Esophagus squamous epithelium (tissue), 5 donors: ENCODE results near the gene CINP. TPM values are rescaled to one million over a fixed set of nuclear protein-coding genes. Genes with fewer than 3 reads are reported as not detected.
"Not testable (repeated sequence)": the region's sequence is repeated elsewhere in the genome, so short reads cannot be mapped to it uniquely, and the experiment has no call there.

Experiments used
- DNase-seq: peaks from one replicate; lab custom pipeline; 2025; lab: John Stamatoyannopoulos, UW
- H3K27ac ChIP-seq, 4 donors: fragments of 200-600 bp; sonication (generic); one replicate each; pipeline ENCODE4 v1.5.1; 2016 to 2019; ENCODE audit warnings: mild to moderate bottlenecking in 1 of 4
- H3K27me3 ChIP-seq, 4 donors: fragments of 200-600 bp; sonication (generic); 1 replicate in 3 of 4; 2 replicates in 1 of 4; pipeline versions ENCODE4 v1.5.1 to v1.6.0; 2017 to 2021; ENCODE audit warnings: antibody characterized with exemption in 1 of 4
- H3K36me3 ChIP-seq, 3 donors: fragments of 200-600 bp; sonication (generic); one replicate each; pipeline ENCODE4 v1.5.1; 2016 to 2019
- H3K4me1 ChIP-seq, 3 donors: fragments of 200-600 bp; sonication (generic); one replicate each; pipeline ENCODE4 v1.5.1; 2017 to 2019
- H3K4me3 ChIP-seq, 4 donors: fragments of 200-600 bp; sonication (generic); 1 replicate in 3 of 4; 2 replicates in 1 of 4; pipeline ENCODE4 v1.5.1; 2016 to 2019; ENCODE audit warnings: mild to moderate bottlenecking in 2 of 4, moderate library complexity in 1 of 4
- H3K9me3 ChIP-seq, 3 donors: fragments of 200-600 bp; sonication (generic); one replicate each; pipeline ENCODE4 v1.5.1; 2016 to 2019
- POLR2A ChIP-seq, 4 donors: fragments of 450-650 bp; IDR thresholded peaks; one replicate each; pipeline ENCODE4 v1.6.1; 2017; ENCODE audit warnings: antibody characterized with exemption in 4 of 4, mild to moderate bottlenecking in 4 of 4, moderate library complexity in 3 of 4
- WGBS, 2 donors: methylation state at CpG; one replicate each; pipeline ENCODE4 v1.1.5; 2018; 5-methylcytosine and 5-hydroxymethylcytosine counted together
- intact Hi-C: fragments of 100-400 bp; cut with DNase I; formaldehyde crosslinking; loops from one replicate; pipeline ENCODE4 v1.15.0; 2022
- total RNA-seq, 4 donors: library from RNA; depleted of rRNA; stranded (reverse); fragments of >200 nt; gene quantifications; one replicate each; pipeline ENCODE4 v1.1.0, GENCODE V29; 2016
- TF ChIP-seq, protein P1 (sequence below), 6 experiments: fragments of 450-650 bp in 4 of 6; fragments of 200-600 bp in 2 of 6; sonication (generic) in 2 of 6; IDR thresholded peaks; one replicate each; pipeline ENCODE4 v1.5.1; 2016 to 2019; ENCODE audit warnings: antibody characterized with exemption in 6 of 6, mild to moderate bottlenecking in 4 of 6, moderate library complexity in 4 of 6
- donor health status: DM: yes; HTN: yes; CAD: no.

Gene CINP
- total RNA-seq, 4 donors from 2014 or later, result 23.2 to 42.4 (median 38.0) TPM

DNA sequence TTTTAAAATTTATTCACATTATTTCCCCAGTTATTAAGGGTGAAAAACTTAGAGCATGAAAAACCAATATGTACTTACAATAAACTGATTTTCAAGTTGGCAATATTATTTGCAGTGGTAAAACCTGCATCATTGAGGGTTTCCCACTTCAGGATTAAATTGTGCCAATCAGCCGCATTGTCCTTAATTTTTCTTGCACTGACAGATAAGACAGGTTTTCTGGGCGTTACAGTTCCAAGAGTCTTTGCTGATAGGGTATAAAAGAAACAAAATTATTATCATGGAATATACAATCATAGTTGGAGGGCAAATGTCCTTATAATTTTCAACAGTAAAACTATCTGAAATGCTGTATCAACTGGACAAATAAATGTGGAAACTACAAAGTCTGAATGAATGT lies 3.3 kb downstream of the CINP start:
- intact Hi-C loops, result no loop called here
- no peak for TF ChIP-seq POLR2A (IDR thresholded peaks at IDR 0.05)
- TF ChIP-seq, protein P1, sequence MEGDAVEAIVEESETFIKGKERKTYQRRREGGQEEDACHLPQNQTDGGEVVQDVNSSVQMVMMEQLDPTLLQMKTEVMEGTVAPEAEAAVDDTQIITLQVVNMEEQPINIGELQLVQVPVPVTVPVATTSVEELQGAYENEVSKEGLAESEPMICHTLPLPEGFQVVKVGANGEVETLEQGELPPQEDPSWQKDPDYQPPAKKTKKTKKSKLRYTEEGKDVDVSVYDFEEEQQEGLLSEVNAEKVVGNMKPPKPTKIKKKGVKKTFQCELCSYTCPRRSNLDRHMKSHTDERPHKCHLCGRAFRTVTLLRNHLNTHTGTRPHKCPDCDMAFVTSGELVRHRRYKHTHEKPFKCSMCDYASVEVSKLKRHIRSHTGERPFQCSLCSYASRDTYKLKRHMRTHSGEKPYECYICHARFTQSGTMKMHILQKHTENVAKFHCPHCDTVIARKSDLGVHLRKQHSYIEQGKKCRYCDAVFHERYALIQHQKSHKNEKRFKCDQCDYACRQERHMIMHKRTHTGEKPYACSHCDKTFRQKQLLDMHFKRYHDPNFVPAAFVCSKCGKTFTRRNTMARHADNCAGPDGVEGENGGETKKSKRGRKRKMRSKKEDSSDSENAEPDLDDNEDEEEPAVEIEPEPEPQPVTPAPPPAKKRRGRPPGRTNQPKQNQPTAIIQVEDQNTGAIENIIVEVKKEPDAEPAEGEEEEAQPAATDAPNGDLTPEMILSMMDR (IDR thresholded peaks at IDR 0.05), result no peak
- Histone ChIP-seq H3K36me3 (peaks cover 0 to 60% (median 18%) of the 10 kb centered on the region in 3 donors), H3K27ac (no peak overlapping the region), H3K4me1 (peaks cover 15 to 32% (median 19%) of the 10 kb centered on the region in 3 donors), H3K4me3 (no peak overlapping the region), H3K27me3 (no peaks in the 10 kb centered on the region), H3K9me3 (no peaks in the 10 kb centered on the region)
- DNase-seq, result no peak
- 90 to 98% methylated on average over 2 of the region's 2 CpGs for WGBS, 2 donors

DNA sequence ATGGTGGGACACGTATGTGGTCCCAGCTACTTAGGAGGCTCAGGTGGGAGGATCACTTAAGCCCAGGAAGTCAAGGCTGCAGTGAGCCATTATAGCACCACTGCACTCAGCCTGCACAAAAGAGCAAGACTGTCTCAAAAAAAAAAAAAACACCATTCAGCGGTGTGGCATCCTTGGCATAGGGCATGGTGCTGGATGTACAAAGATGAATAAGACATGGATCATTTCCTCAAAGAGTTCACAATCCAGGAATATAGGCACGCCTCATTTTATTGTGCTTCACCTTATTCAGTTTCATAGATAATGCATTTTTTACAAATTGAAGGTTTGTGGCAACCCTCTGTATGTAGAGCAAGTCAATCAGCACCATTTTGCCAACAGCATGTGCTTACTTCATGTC lies 6.4 kb downstream of the CINP start:
- TF ChIP-seq POLR2A (IDR thresholded peaks at IDR 0.05), result no peak
- TF ChIP-seq, protein P1 (IDR thresholded peaks at IDR 0.05), result no peak
- intact Hi-C loops, result no loop called here
- Histone ChIP-seq H3K4me3 (no peak overlapping the region), H3K4me1 (peaks cover under 1 to 16% (median 2%) of the 10 kb centered on the region in 3 donors), H3K36me3 (peaks cover 7 to 90% (median 29%) of the 10 kb centered on the region in 3 donors), H3K27me3 (no peaks in the 10 kb centered on the region), H3K9me3 (no peaks in the 10 kb centered on the region), H3K27ac (no peak overlapping the region)
- no peak for DNase-seq
- 73 to 82% methylated on average over 3 of the region's 3 CpGs for WGBS, 2 donors

DNA sequence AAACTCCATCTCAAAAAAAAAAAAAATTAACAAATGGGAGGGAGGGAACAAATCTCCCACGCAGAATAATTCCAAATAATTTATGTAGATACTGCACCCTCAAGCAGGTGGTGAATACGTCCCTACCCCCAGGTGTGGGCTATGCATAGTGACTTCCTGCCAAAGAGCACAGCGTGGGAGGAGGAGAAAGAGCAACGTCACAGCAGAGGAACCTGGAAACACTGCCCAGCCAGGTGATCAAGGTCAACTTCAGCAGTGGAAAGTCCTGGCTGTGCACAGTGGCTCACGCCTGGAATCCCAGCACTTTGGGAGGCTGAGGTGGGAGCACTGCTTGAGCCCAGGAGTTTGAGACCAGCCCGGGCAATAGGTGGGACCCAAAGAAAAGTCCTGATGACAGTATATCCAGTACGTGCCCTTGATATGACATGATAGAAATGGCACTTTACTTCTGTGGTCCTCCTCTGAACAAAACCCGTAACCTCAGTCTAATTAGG lies 9.5 kb downstream of the CINP start:
- Histone ChIP-seq H3K36me3 (peaks cover 7 to 100% (median 40%) of the 10 kb centered on the region in 3 donors), H3K4me1 (peaks cover 0 to 6% (median 0%) of the 10 kb centered on the region in 3 donors), H3K4me3 (no peak overlapping the region), H3K9me3 (no peaks in the 10 kb centered on the region), H3K27me3 (no peaks in the 10 kb centered on the region), H3K27ac (no peak overlapping the region)
- intact Hi-C loops, result no loop called here
- TF ChIP-seq POLR2A (IDR thresholded peaks at IDR 0.05), result no peak
- TF ChIP-seq, protein P1 (IDR thresholded peaks at IDR 0.05), result no peak
- DNase-seq, result no peak
- WGBS, 2 donors, result 84 to 97% methylated on average over 5 to 7 of the region's 8 CpGs

DNA sequence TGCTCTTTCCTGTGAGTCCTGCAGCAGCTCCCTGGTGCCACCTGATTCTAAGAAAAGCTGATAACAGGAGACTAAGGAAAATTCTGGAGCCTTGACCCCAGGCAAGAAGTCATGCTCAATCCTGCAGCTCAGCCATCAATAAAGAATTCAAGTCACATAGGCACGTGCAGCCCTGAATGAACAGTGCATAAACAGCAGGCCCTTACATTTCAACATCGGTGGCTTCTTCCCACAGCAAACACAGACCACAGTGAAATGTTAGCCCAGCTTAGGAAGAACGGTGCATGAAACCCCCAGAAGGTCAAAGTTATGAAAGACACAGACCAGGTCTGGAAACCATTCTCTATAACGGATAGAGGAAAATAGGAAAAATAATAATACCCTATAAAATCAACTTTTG lies 10.5 kb downstream of the CINP start:
- TF ChIP-seq, protein P1 (IDR thresholded peaks at IDR 0.05), result no peak
- no peak for TF ChIP-seq POLR2A (IDR thresholded peaks at IDR 0.05)
- intact Hi-C loops, result no loop called here
- DNase-seq, result no peak
- H3K36me3 ChIP-seq, result peaks cover 7 to 100% (median 43%) of the 10 kb centered on the region in 3 donors
- peak overlapping the region in 1 of 4 donors; percentile 55 for H3K27ac ChIP-seq
- peaks cover 0 to 6% (median 0%) of the 10 kb centered on the region in 3 donors for H3K4me1 ChIP-seq
- H3K27me3 ChIP-seq, result no peaks in the 10 kb centered on the region
- no peak overlapping the region for H3K4me3 ChIP-seq
- WGBS, 2 donors, result 77% methylated on average over 4 of the region's 4 CpGs
- no peaks in the 10 kb centered on the region for H3K9me3 ChIP-seq

DNA sequence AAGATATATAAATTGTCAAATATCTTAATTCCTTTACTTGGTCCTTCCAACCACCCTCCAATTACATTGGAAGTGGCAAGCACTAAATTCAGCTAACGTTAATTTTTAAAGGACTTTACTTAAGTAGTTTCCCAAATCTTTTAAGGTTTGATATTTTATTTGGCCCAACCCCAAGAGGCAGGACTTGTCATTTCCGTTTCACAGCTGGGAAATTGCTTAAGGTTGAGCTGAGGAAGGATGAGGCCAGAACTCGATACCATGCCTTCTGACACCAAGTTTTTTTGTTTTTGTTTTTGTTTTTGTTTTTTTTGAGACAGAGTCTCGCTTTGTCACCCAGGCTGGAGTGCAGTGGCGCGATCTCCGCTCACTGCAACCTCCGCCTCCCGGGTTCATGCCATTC lies 11.1 kb downstream of the CINP start:
- H3K9me3 ChIP-seq, H3K4me3 ChIP-seq, H3K4me1 ChIP-seq, intact Hi-C loops, DNase-seq, H3K27me3 ChIP-seq: not testable (repeated sequence)
- Histone ChIP-seq H3K27ac (peak overlapping the region in 2 of 4 donors; percentile 10 to 55), H3K36me3 (peaks cover 7 to 100% (median 46%) of the 10 kb centered on the region in 3 donors)
- WGBS, 2 donors, result 77 to 82% methylated on average over 9 of the region's 9 CpGs
